ENCODE measurements around the gene TELO2.

The TELO2 gene

DNA sequence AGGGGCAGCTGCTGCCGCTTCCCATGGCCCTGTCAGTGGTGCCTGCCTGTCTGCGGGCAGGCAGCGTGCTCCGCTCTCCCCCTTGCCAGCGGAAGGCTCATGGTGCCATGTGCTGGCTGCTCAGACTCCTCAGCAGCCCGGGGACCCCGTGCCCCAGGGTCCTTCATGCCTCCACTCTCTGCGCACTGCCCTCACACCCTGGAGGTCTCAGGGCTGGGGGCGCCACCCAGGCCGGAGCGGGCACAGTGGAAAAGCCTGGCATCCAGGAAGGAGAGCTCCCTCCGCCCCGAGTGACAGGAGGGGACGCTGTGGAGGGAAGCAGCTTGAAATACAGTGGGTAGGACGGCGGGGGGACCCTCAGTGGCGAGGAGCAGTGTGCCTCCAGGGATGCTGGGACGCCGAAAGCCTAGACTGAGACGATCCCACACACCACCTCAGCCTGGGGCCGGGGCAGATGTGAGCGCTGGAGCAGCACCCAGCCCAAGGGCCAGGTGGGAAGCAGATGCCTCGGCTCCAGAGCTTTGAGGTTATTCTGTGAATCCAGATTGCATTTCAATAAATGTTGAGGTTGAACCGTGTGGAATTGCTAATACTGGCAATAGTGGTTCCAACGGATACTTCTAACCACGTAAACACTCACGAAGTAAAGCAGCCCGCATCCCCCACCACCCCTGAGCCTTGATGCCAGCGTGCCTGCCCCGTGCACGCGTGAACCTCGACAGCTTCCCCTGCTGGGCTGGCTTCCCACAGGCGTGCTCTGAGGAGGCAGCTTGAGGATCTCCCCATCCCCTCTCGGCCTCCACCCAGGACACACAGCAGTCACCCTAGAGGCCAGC is 46.8 kb downstream of the TELO2 start:
- no peak for DNase-seq

DNA sequence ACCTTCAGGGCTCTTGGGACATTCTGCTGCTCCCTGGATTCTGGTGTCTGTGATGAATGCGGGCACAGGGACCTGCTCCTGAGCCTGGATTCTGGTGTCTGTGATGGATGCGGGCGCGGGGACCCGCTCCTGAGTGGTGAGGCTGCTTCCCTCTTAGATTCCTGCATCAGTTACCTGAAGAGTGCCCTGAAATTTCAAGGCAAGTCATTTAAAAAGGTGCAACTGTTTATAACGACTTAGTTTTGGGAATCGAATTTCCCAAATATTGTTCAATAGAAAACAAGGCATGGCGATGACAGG is 47.3 kb downstream of the TELO2 start:
- no peak for DNase-seq

- DNase-seq = no peak
Observed at GRCh38 chr16:1541293-1542165, 48.4 kb downstream of the TELO2 start.

GRCh38 chr16:1542166-1542500 is 49.0 kb downstream of the TELO2 start:
- no peak for DNase-seq

- DNase-seq = no peak
Observed at GRCh38 chr16:1542533-1542932, 49.4 kb downstream of the TELO2 start.

DNA sequence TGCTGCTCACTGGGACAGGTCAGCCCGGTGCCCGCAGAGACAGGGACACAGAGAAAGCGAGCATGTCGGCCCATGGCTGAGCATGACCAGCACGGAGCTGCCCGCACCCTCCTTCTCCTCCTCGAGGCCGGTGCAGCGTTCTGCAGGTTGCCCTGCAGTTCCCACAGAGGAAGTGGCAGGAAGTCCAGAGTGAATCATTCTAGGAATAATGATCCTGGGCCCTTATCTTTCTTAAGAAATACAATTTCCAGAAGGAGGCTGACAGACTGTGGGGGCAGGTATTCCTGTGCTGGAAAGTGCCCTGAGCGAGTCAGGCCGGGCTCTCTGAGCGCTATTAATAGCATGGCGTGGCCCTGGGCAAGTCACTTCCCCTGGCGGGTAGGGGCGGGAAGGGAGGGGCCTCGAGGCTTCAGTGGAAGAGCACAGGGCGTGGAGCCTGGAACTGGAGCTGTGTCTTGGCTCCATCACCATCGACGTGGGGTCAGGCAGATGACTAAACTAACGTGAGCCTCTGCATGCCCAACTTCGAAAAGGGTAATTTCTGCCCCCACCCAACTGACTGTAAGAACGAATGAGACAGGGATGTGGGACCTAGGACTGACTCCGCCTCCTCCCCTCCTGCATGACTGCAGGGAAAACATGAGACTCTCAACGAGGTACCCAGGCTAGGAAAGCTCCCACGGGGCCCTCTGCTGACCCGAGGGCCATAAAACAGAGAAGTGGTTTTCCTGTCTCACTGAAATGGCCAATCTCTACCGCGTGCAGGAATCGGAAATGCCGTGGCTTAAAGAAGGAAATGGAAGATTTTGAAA is 50.1 kb downstream of the TELO2 start:
- peak; percentile 17 for DNase-seq

GRCh38 chr16:1545044-1546040 is 52.2 kb downstream of the TELO2 start:
- DNase-seq = no peak

DNA sequence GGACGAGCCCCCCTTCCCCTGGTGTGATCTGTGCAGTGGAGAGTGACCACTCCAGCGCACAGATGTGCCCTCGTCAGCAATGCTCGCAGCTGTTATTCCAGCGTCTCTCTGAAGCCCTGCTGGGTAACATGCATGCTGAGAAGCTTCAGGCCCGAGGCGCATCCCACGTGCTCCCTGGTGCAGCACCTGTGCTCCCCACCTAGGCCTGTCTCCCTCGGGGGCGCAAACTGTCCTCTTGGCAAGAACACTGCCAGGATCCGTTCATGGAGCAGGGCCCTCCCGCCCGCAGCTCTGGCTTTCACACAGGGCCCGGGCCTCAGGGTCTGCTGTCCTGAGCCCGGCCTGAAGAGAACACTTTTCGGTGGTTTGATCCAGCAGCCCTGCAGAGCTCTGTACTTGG is 53.3 kb downstream of the TELO2 start:
- no peak for DNase-seq

DNA sequence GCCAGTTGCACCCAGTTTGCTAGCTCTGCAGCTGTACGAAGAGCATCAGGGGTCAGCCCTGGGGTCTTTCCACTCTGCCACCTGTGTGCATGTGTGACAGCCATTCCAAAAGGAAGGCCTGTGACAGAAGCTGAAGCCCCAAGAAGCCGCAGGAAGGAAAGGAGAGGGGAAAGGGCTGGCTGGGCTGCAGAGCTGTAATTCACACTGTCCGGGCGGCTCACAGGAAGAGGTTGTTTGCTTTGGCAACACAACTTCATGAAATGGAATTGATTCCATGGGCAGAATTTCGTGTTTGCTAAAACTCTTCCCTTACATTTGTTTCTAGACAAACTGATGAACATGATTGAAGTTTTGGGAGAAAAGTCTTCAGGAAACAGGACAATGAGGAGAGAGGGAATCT is 55.1 kb downstream of the TELO2 start:
- DNase-seq = no peak

- no peak for DNase-seq
Observed at GRCh38 chr16:1548727-1549126, 55.6 kb downstream of the TELO2 start.

DNA sequence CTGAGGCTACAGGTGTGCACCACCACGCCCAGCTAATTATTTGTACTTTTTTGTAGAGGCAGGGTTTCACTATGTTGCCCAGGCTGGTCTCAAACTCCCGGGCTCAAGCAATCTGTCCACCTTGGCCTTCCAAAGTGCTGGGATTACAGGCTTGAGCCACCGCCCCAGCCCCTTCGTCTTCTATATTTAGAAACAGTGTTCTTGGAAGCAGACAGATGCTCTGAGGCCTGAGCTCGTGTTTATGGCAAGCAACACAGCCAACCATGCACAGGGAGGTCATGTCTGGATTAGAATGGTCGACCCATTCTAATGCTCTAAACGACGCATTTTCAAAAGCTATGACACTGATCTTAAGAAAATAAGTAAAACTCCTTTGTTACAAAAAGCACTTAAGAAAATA is 56.9 kb downstream of the TELO2 start:
- DNase-seq = no peak

GRCh38 chr16:1550696-1551095 is 57.5 kb downstream of the TELO2 start:
- no peak for DNase-seq

DNA sequence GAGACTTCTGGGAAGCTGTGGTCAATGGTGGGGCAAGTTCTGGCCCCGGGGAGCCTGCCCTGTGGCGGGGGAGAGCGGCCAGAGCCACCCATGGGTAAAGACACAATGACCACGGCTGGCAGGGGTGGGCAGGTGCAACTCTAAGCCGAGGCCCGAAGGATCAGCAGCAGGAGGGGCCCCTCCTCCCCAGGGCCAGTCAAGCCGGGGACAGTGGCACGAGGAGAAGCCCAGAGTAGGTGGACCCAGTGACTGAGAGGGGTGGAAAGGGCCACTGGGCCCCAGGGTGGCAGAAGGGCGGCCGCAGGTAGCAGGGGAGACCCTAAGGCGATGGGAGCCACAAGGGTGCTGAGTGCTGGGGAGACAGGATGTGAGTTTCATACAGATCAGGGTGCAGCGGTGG is 58.0 kb downstream of the TELO2 start:
- no peak for DNase-seq

- DNase-seq = no peak
Observed at GRCh38 chr16:1552129-1552528, 59.0 kb downstream of the TELO2 start.

- no peak for DNase-seq
Observed at GRCh38 chr16:1553946-1554825, 61.0 kb downstream of the TELO2 start.

DNA sequence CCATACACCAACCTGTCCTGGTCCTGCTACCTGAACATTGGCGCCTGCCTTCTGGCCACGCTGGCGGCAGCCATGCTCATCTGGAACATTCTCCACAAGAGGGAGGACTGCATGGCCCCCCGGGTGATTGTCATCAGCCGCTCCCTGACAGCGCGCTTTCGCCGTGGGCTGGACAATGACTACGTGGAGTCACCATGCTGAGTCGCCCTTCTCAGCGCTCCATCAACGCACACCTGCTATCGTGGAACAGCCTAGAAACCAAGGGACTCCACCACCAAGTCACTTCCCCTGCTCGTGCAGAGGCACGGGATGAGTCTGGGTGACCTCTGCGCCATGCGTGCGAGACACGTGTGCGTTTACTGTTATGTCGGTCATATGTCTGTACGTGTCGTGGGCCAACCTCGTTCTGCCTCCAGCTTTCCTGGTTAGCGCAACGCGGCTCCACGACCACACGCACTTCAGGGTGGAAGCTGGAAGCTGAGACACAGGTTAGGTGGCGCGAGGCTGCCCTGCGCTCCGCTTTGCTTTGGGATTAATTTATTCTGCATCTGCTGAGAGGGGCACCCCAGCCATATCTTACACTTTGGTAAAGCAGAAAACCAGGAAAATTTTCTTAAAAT is 61.8 kb downstream of the TELO2 start:
- DNase-seq = no peak

GRCh38 chr16:1556254-1556653 is 63.1 kb downstream of the TELO2 start:
- DNase-seq = no peak

DNA sequence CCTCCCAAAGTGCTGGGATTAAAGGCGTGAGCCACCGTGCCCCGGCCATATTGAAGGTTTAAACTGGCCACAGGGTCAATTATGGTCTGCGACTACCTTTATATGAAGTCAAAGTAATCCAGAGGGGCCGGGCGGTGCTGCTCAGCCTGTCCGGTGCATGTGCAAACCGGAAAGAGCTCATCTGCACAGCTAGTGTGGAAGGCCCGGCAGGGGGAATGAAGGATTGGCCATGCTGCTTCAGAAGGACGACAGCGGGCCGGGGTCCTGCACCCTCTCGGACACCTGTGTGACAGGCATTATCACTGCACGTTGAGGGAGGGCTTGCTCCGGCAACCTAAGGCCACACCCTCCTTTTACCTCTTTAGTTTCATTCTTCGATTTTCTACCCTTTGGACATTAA is 63.9 kb downstream of the TELO2 start:
- no peak for DNase-seq

DNA sequence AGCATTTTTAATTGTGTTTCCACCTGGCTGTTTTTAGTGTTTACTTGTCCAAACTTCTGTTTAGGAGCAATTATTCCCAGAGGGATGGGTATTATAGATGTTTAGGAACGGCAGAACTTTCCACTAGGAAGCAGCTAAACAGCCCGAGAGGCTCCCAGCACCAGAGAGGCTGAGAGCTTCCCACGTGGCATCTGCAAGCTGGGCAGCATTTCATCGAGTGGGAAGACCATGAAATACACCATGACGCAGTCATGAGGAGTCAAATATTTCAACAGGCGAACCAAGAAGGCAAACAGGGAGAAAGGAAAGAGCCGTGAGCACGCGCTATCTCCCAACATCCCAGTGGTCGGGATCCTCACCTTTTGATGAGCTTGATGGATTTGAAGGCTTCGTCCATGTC is 64.4 kb downstream of the TELO2 start:
- no peak for DNase-seq

GRCh38 chr16:1559446-1559975 is 66.4 kb downstream of the TELO2 start:
- no peak for DNase-seq

Measured in HCEC 1CT (cell line).